Activated CD8-positive, alpha-beta memory T cell treated with anti-CD3 and anti-CD28 coated beads, Interleukin-2, amount 50 U/mL, for 4 hours (primary cell): ENCODE measurements around the gene TM9SF2.

Experiments used
- DNase-seq: peaks from one replicate; pipeline ENCODE4 v3.0.0-alpha.2; 2020

The TM9SF2 gene

GRCh38 chr13:99582511-99582910 is 81.2 kb downstream of the TM9SF2 start:
- DNase-seq = no peak

- no peak for DNase-seq
Measured at GRCh38 chr13:99585609-99586008, 84.3 kb downstream of the TM9SF2 start.

- no peak for DNase-seq
Measured at GRCh38 chr13:99587021-99587420, 85.7 kb downstream of the TM9SF2 start.

GRCh38 chr13:99587893-99588606 is 86.8 kb downstream of the TM9SF2 start:
- no peak for DNase-seq

GRCh38 chr13:99589575-99589974 is 88.3 kb downstream of the TM9SF2 start:
- DNase-seq = no peak

- no peak for DNase-seq
Measured at GRCh38 chr13:99590519-99591011, 89.3 kb downstream of the TM9SF2 start.

- DNase-seq = no peak
Measured at GRCh38 chr13:99596180-99596579, 94.9 kb downstream of the TM9SF2 start.

GRCh38 chr13:99600318-99600717 is 99.0 kb downstream of the TM9SF2 start:
- no peak for DNase-seq

- no peak for DNase-seq
Measured at GRCh38 chr13:99601535-99601934, 100.3 kb downstream of the TM9SF2 start.

- no peak for DNase-seq
Measured at GRCh38 chr13:99604636-99605035, 103.4 kb downstream of the TM9SF2 start.

- peak; percentile 40 for DNase-seq
Measured at GRCh38 chr13:99605420-99606323, 104.4 kb downstream of the TM9SF2 start.

GRCh38 chr13:99606324-99607066 is 105.2 kb downstream of the TM9SF2 start, which contains the start of gene CLYBL:
CLYBL (plus strand) TSS chr13:99606690.
- DNase-seq = peak; percentile 90

GRCh38 chr13:99608345-99608744 is 107.1 kb downstream of the TM9SF2 start:
- no peak for DNase-seq

GRCh38 chr13:99610702-99611289 is 109.5 kb downstream of the TM9SF2 start:
- DNase-seq = no peak
